Activated naive CD4-positive, alpha-beta T cell treated with anti-CD3 and anti-CD28 coated beads, Interleukin-2, amount 50 U/mL, for 24 hours (primary cell): ENCODE data around the gene CRTC3.

Experiments used
- H3K27ac Mint-ChIP-seq: one replicate; pipeline ENCODE4 v1.8.0; 2021; ENCODE audit warnings: mild to moderate bottlenecking, mixed read lengths
- H3K27me3 Mint-ChIP-seq: one replicate; pipeline ENCODE4 v1.8.0; 2021; ENCODE audit warnings: mixed read lengths
- H3K36me3 Mint-ChIP-seq: one replicate; pipeline ENCODE4 v1.8.0; 2021; ENCODE audit warnings: mixed read lengths
- H3K4me1 Mint-ChIP-seq: one replicate; pipeline ENCODE4 v1.8.0; 2021; ENCODE audit warnings: mixed read lengths
- H3K4me3 Mint-ChIP-seq: one replicate; pipeline ENCODE4 v1.8.0; 2021; ENCODE audit warnings: mild to moderate bottlenecking, mixed read lengths
- H3K9me3 Mint-ChIP-seq: one replicate; pipeline ENCODE4 v1.8.0; 2021; ENCODE audit warnings: mixed read lengths

Gene CRTC3

DNA sequence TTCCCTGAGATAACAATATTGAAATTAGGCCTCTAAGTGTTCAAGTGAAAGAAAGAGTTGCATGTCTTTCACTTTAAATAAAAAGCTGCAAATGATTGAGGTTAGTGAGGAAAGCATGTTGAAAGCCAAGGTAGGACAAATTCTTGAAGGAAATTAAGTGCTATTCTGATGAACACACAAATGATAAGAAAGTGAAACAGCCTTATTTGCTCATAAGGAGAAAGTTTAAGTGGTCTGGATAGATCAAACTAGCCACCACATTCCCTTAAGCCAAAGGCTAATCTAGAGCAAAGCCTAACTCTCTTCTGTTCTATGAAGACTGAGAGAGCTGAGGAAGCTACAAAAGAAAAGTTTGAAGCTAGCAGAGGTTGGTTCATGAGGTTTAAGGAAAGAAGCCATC is 36.1 kb downstream of the CRTC3 start:
- Mint-ChIP-seq H3K4me1 (peaks cover 93% of the 10 kb centered on the region), H3K27ac (peak overlapping the region; percentile 55), H3K27me3 (no peaks in the 10 kb centered on the region), H3K36me3 (peaks cover 7% of the 10 kb centered on the region), H3K9me3 (no peaks in the 10 kb centered on the region), H3K4me3 (peak overlapping the region; percentile 45)

DNA sequence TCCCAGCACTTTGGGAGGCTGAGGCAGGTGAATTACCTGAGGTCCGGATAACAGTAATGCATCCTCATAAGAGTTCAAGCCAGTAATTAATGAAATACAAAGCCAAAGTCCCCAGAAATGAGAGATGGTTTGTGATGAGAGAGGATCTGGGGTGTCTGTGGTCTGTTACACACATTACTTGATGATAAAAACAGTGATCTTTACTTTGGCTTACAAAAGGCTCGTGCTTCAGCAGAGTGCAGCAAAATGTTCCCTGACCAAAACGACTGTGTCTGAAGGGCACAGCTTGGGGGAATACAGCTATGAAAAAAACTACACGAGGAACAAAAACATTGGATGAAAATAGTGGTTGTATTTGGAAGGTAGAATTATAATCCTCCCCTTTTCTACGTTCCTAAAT is 40.9 kb downstream of the CRTC3 start:
- peak overlapping the region; percentile 41 for H3K4me3 Mint-ChIP-seq
- H3K36me3 Mint-ChIP-seq: peaks cover 6% of the 10 kb centered on the region
- peaks cover 90% of the 10 kb centered on the region for H3K4me1 Mint-ChIP-seq
- H3K27me3 Mint-ChIP-seq: no peaks in the 10 kb centered on the region
- peak overlapping the region; percentile 89 for H3K27ac Mint-ChIP-seq
- H3K9me3 Mint-ChIP-seq: no peaks in the 10 kb centered on the region

DNA sequence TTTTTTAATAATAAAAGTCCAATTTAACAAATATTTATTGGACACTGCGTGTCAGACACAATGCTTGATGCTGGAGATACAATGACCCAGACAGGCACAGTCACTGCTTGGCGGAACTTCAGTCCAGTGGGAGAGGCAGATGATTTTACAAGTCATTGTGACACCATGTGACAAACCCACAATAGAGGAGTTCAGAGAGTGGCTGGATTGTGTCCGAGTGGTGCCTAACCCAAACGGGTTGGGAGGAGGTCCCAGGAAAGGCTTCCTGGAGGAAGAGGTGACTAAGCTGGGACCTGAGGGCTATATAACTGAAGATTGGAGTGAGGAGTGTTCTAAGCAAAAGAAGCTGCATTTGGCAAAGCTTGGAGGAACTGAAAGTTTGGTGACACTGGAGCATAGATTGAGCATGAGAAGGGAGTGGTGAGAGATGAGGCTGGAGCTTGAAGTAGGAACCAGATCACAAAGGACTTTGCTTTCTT is 41.4 kb downstream of the CRTC3 start:
- Mint-ChIP-seq H3K9me3 (no peaks in the 10 kb centered on the region), H3K36me3 (peaks cover 4% of the 10 kb centered on the region), H3K4me1 (peaks cover 90% of the 10 kb centered on the region), H3K27me3 (no peaks in the 10 kb centered on the region), H3K27ac (peak overlapping the region; percentile 56), H3K4me3 (peak overlapping the region; percentile 12)

DNA sequence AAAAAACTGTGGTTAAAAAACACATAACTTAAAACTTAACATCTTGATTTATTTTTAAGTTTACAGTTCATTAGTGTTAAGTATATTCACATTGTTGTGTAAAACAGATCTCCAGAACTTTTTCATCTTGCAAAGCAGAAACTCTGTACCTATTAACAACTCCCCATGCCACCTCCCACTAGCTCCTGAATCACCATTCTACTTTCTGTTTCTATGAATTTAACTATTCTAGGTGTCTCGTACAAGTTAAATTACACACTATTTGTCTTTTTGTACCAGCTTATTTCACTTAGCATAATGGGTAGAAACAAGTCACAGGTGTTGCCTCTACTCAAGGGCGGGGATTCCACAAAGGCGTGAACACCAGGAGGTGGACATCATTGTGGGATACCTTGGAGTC is 43.2 kb downstream of the CRTC3 start:
- peaks cover 9% of the 10 kb centered on the region for H3K36me3 Mint-ChIP-seq
- H3K27ac Mint-ChIP-seq: peak overlapping the region; percentile 82
- peak overlapping the region; percentile 34 for H3K4me3 Mint-ChIP-seq

DNA sequence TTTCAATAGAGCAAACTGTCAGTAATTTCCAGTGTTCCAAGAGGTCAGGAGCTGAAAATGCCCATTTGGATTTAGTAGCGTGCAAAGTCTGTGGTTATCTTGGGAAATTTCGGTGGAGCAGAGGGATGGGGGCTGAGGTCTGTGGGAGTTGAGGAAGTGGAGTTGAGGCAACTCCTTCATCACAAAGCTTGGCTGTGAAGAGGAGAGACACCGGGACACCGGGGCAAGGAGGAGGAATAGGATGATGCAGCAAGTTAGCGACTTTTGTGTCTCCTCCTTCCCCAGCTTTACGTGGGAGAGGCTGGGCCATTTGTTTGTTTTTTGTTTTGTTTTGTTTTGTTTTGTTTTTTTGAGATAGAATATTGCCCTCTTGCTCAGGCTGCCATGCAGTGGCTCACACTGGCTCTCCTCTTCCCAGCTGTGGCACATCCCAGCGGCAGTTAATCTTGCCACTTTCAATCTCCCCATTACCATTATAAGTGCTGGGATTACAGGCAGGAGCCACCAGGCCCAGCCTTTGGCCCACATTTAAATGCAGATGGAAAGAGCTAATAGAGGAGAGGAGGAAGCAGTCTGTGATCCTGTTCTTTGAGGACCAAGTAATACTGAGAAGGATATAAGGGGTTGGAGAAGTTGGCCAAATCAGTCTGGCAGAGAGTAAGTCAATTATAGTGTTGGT is 47.1 kb downstream of the CRTC3 start:
- peaks cover 7% of the 10 kb centered on the region for H3K36me3 Mint-ChIP-seq
- peaks cover 84% of the 10 kb centered on the region for H3K4me1 Mint-ChIP-seq
- peak overlapping the region; percentile 87 for H3K27ac Mint-ChIP-seq
- no peaks in the 10 kb centered on the region for H3K9me3 Mint-ChIP-seq
- H3K4me3 Mint-ChIP-seq: peak overlapping the region; percentile 5
- H3K27me3 Mint-ChIP-seq: no peaks in the 10 kb centered on the region

More for the DNA sequence above, 43.2 kb downstream of the CRTC3 start:
- Mint-ChIP-seq H3K9me3 (no peaks in the 10 kb centered on the region), H3K4me1 (peaks cover 93% of the 10 kb centered on the region), H3K27me3 (no peaks in the 10 kb centered on the region)

DNA sequence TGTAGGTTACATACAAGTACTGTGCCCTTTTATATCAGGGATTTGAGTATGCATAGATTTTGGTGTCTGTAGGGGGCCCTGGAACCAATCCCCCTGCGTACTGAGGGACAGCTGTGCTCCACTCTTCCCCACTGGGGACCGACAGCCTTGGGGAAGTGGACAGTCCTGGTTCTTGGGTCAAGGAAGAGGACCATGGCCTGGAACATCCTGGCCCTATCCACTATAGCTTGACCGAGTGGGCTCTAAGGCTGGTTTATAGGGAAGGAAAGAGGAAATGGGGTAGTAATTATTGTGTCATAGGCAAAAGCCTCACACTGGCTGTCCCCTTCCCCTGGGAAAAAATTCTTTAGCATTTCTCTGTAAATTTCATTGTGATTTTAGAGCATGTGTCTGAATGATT is 49.5 kb downstream of the CRTC3 start:
- H3K4me1 Mint-ChIP-seq: peaks cover 87% of the 10 kb centered on the region
- H3K4me3 Mint-ChIP-seq: no peak overlapping the region
- peaks cover 10% of the 10 kb centered on the region for H3K36me3 Mint-ChIP-seq
- no peaks in the 10 kb centered on the region for H3K27me3 Mint-ChIP-seq
- no peaks in the 10 kb centered on the region for H3K9me3 Mint-ChIP-seq
- peak overlapping the region; percentile 56 for H3K27ac Mint-ChIP-seq

DNA sequence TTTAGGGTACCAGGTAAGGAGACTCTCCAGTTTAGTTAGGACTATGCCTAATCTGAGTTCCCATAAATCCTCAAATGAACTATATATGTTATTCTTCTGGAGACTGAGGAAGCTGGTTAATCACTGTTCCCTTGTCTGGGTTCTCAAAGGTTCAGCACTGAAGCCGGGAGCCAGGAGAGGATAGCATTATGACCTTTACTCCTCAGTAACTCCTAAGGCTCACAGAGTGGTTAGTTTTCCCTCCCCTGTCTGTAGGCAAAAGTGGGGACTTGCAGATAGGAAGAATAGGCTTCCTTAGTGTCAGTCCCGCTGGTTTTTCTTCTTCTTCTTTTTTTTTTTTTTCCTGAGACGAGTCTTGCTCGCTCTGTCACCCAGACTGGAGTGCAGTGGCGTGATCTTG is 50.4 kb downstream of the CRTC3 start:
- H3K9me3 Mint-ChIP-seq: no peaks in the 10 kb centered on the region
- no peak overlapping the region for H3K4me3 Mint-ChIP-seq
- H3K36me3 Mint-ChIP-seq: peaks cover 10% of the 10 kb centered on the region
- no peaks in the 10 kb centered on the region for H3K27me3 Mint-ChIP-seq
- H3K4me1 Mint-ChIP-seq: peaks cover 85% of the 10 kb centered on the region
- H3K27ac Mint-ChIP-seq: no peak overlapping the region

DNA sequence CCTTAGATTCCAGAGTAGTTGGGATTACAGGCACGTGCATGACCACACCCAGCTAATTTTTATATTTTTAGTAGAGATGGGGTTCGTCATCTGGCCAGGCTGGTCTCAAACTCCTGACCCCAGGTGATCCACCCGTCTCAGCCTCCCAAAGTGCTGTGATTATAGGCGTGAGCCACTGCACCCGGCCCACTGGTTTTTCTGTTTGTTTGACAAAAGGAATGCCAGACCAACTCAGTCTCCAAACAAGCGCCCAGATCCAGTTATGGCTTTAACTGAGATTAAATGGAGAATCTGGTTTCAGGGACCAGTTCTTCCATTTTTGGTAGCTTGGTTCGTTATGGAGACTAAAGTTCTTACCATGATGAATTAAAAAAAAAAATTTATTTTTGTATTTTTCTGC is 50.8 kb downstream of the CRTC3 start:
- Mint-ChIP-seq H3K9me3 (no peaks in the 10 kb centered on the region), H3K4me3 (no peak overlapping the region), H3K27ac (no peak overlapping the region), H3K27me3 (no peaks in the 10 kb centered on the region), H3K36me3 (peaks cover 10% of the 10 kb centered on the region), H3K4me1 (peaks cover 82% of the 10 kb centered on the region)

DNA sequence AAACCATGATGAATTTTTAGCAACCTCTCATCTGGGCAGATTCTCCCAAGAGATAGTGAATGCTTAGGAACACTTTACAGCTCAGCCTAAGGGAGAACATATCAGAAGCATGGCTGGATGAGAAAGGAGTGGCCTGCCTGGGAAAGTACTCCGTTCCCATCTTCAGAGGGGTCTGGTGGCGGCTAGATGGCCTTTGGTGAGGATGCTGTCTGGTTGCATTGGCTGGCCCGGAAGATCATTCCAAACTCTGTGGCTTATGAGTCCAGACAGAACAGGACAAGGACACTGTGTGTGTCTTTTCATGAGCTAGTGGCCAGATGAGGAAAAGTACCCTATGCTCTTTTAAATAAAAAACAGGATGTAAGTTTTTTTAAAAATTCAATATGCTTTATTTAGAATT is 51.2 kb downstream of the CRTC3 start:
- no peaks in the 10 kb centered on the region for H3K27me3 Mint-ChIP-seq
- H3K36me3 Mint-ChIP-seq: peaks cover 10% of the 10 kb centered on the region
- H3K27ac Mint-ChIP-seq: peak overlapping the region; percentile 65
- H3K4me3 Mint-ChIP-seq: no peak overlapping the region
- H3K9me3 Mint-ChIP-seq: no peaks in the 10 kb centered on the region
- H3K4me1 Mint-ChIP-seq: peaks cover 82% of the 10 kb centered on the region

DNA sequence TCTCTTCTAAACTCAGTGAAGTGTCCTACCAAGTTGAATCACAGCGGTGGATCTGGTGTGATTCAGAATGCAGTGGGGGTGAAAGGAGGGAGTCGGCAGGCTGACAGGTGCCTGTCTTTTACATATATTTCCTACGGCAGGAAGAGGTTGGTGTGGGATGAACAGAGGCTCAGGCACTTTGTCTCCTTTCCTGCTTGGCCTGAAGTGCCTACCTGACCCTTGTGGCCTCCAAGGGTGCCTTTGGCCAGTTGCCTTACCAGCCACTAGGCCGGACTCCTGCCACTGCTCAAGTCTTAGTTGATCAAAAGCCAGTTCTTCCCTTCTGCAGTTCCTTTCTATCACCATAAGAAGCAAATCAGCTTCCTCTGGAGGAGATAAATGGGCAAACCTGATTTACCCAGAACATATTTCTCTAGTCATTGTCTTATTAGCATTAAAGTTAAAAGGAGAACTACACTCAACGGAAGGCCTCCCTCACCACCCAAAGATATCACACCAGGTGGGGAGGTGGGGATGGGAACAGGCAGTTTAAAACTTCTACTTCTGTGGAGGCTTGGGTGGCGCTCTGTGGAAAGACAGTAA is 52.1 kb downstream of the CRTC3 start:
- Mint-ChIP-seq H3K27ac (peak overlapping the region; percentile 80), H3K4me3 (peak overlapping the region; percentile 58), H3K36me3 (peaks cover 6% of the 10 kb centered on the region), H3K4me1 (peaks cover 80% of the 10 kb centered on the region), H3K9me3 (no peaks in the 10 kb centered on the region), H3K27me3 (no peaks in the 10 kb centered on the region)

DNA sequence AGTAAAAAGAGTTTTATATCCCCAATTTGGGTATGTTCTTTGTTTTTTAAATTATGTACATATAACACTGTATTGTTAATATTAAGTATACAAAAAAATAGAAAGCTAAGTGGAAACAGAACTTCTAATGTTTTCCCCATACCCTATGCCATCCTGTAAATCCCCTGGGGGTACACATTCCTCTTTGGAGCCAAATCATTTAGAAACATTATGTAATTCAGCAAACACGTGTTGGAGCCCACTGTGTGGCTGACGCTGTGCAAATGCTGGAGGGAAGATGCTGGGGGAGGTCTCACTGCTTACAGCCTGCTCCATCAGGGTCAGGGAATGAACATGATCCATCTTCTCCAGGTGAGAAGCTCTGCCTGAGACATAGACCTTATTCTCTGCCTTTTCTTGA is 52.8 kb downstream of the CRTC3 start:
- no peaks in the 10 kb centered on the region for H3K9me3 Mint-ChIP-seq
- H3K4me1 Mint-ChIP-seq: peaks cover 80% of the 10 kb centered on the region
- H3K4me3 Mint-ChIP-seq: no peak overlapping the region
- peak overlapping the region; percentile 80 for H3K27ac Mint-ChIP-seq
- peaks cover 6% of the 10 kb centered on the region for H3K36me3 Mint-ChIP-seq
- H3K27me3 Mint-ChIP-seq: no peaks in the 10 kb centered on the region

DNA sequence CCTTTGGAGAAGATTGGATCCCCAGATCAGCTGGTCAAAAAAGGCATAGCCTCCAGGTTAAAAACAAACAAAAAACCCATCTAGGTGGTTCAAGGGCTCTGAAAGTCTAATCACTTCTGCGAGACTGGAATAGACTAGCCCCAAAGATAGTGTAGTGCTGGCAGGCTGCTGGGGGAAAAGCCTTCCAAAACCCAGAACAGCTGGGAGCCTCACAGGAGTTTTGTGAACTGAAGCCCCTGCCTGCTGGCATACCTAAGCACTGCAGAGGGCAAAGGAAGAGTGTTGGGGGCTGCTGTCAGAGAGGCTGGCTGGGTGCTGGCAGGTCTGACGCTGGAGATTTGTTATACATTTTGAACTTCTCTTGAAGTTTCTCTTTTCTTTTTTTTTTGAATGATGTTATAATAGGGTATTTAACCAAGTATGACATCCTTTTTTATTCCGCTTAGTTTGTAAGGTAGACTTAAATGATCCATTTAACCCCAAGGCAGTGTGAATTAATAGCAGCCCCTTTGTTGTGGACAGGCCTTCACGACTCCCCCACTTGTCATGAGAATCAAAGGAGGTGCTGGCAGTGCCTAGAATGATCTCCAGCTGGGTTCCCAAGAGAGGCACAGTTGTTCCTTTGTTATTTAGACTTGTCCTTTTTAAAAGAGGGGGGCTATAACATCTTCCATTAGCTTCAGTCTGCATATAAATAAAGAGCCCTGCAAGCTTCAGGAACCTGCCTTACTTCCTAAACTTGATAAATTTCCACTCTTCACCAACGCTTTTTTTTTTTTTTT is 53.9 kb downstream of the CRTC3 start:
- H3K9me3 Mint-ChIP-seq: no peaks in the 10 kb centered on the region
- H3K4me1 Mint-ChIP-seq: peaks cover 80% of the 10 kb centered on the region
- peak overlapping the region; percentile 65 for H3K4me3 Mint-ChIP-seq
- H3K36me3 Mint-ChIP-seq: peaks cover 7% of the 10 kb centered on the region
- no peaks in the 10 kb centered on the region for H3K27me3 Mint-ChIP-seq
- H3K27ac Mint-ChIP-seq: peak overlapping the region; percentile 98

DNA sequence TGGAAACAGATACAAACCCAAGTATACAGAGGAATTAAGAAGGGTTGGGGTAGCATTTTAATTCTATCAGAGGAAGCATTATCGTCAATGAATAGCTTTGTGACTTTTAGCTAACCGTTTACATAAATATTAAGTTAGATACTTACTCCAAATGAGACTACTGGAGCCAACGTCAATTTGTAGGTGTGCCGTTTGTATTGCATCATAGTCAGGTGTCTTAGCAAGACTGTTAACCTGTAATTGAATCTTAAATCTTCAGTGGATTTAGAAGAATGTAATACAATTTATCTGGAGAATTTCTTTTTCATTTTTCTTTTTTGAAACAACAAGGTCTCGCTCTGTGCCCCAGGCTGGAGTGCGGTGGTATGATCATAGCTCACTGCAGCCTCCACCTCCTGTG is 55.1 kb downstream of the CRTC3 start:
- Mint-ChIP-seq H3K4me1 (peaks cover 80% of the 10 kb centered on the region), H3K4me3 (no peak overlapping the region), H3K27me3 (no peaks in the 10 kb centered on the region), H3K36me3 (peaks cover 7% of the 10 kb centered on the region), H3K27ac (no peak overlapping the region), H3K9me3 (no peaks in the 10 kb centered on the region)

DNA sequence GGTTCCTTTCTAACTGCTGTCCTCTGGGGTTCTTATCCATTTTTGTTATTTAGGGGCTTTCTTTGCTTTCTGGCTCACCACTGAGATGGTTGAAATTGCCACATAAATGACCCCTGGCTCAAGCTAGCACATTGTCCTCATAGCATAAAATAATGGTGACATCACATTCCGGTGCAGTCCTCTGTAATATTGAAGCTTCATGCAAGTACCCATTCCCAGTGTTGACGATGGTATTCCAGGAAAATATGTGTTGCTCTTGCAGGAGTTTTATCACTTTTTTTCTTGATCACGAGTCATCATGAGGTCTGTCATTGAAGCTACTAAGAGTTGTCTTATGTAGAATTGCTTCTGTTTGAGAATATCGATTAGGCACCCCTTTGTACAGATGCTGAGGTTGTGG is 56.1 kb downstream of the CRTC3 start:
- Mint-ChIP-seq H3K9me3 (no peaks in the 10 kb centered on the region), H3K27ac (no peak overlapping the region)

DNA sequence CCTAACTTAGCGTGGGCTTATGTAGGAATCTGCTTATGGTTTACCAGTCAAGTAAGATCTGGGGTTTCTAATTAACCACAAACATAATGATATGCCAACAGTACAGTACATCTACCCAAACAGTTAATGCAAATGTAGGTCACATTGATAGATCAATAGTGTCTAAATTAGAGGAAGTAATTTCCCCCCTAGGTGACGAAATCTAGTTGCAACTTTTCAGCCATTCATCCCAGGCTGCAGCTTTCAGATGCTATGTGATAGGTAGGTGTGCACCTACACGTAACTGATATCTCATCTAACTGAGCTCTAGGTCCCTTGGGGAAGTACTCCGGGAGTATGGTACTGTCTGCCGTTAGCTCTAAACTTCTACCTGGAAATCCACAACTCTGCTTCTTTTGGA is 57.2 kb downstream of the CRTC3 start:
- H3K27ac Mint-ChIP-seq: no peak overlapping the region
- peaks cover 10% of the 10 kb centered on the region for H3K36me3 Mint-ChIP-seq
- no peak overlapping the region for H3K4me3 Mint-ChIP-seq
- no peaks in the 10 kb centered on the region for H3K27me3 Mint-ChIP-seq
- peaks cover under 1% of the 10 kb centered on the region for H3K9me3 Mint-ChIP-seq
- peaks cover 73% of the 10 kb centered on the region for H3K4me1 Mint-ChIP-seq

More for the DNA sequence above, 56.1 kb downstream of the CRTC3 start:
- Mint-ChIP-seq H3K36me3 (peaks cover 10% of the 10 kb centered on the region), H3K4me3 (no peak overlapping the region), H3K4me1 (peaks cover 80% of the 10 kb centered on the region), H3K27me3 (no peaks in the 10 kb centered on the region)

DNA sequence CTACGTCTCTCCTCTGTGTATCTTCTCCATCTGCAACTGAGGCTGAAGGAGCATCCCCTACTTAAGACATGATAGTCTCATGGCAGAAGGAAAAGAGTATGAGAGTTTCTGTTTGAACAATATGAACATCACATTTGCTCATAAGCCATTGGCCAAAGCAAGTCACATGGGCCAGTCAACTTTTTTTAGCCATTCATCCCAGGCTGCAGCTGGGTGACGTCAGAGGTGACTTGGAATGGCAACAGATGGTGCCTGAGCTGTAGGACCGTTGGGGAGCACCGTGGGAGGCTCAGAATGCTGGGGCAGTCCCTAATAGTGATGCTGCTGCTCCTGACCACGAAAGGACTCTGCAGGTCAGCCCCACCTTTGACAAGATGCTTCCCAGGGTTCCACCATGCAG is 58.7 kb downstream of the CRTC3 start:
- Mint-ChIP-seq H3K9me3 (peaks cover 4% of the 10 kb centered on the region), H3K27me3 (no peaks in the 10 kb centered on the region), H3K27ac (peak overlapping the region; percentile 12), H3K4me3 (no peak overlapping the region), H3K4me1 (peaks cover 71% of the 10 kb centered on the region), H3K36me3 (peaks cover 7% of the 10 kb centered on the region)
